Endothelial cell of hepatic sinusoid (primary cell): ENCODE measurements around the gene TWNK.

Experiments
- in situ Hi-C: cut with HindIII; loops from 2 replicates; pipeline ENCODE4 v1.10.0; 2017; ENCODE audit warnings: low sequenced_read_pairs

TWNK gene

GRCh38 chr10:100986952-100987684 lies at the start of gene TWNK, which contains the start of gene MRPL43:
Gene TWNK, plus strand, starts transcription at chr10:100987543. Its CDS starts 668 bp downstream, at chr10:100988211.
Gene MRPL43, minus strand, starts transcription at chr10:100987497. Its CDS starts 54 bp downstream, at chr10:100987443.
- in situ Hi-C loops = no loop called here

- in situ Hi-C loops = no loop called here
Measured at GRCh38 chr10:100939763-100940344, 47.5 kb upstream of the TWNK start.

- in situ Hi-C loops = no loop called here
Measured at GRCh38 chr10:100942229-100942628, 45.1 kb upstream of the TWNK start.

DNA sequence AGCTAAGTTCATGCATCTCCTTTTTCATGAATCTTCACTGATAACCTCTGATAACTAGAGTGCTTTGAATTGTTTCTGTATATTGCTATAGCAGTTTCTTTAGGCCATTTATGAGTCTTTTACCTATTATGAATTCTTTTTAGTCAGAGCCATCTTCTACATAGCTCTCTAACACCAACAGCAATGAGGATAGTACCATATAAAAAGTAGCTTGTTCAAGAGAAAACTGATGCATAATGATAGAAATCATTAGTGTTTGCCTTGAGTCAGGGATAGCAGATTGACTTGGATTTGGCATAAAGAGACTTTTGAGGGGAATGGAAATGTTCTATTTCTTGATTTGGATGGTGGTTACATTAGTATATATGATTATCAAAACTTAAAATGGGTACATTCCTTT lies 43.8 kb upstream of the TWNK start:
- in situ Hi-C loops = no loop called here

- in situ Hi-C loops = loop anchor here (5.0 kb wide), 1 partner anchor 33 kb away; the partner anchor contains the start of gene SLF2
Measured at GRCh38 chr10:100945754-100946153, 41.6 kb upstream of the TWNK start.

DNA sequence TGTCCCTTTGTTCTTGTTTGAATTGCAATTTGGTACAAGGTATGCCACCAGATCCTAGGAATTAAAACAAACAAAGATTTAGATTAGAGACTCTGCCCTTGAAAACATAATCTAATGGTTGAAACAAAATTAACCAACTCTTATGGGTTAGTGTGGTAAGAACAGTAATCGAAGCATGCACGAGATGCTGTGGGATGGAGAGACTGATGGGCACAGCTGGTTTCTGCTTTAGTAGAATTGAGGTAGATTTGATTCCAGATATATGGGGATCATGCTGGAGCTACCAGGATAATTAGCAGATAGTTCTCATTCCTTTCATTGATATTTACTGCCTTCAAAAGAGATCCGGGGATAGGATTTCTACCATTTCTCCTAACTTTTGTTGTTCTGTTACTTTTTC lies 38.4 kb upstream of the TWNK start:
- in situ Hi-C loops = loop anchor here (5.0 kb wide), 1 partner anchor 37 kb away; the partner anchor contains the start of gene SLF2

- in situ Hi-C loops = no loop called here
Measured at GRCh38 chr10:100960251-100960650, 27.1 kb upstream of the TWNK start.

GRCh38 chr10:100962351-100963080 lies 24.8 kb upstream of the TWNK start:
- in situ Hi-C loops = no loop called here

DNA sequence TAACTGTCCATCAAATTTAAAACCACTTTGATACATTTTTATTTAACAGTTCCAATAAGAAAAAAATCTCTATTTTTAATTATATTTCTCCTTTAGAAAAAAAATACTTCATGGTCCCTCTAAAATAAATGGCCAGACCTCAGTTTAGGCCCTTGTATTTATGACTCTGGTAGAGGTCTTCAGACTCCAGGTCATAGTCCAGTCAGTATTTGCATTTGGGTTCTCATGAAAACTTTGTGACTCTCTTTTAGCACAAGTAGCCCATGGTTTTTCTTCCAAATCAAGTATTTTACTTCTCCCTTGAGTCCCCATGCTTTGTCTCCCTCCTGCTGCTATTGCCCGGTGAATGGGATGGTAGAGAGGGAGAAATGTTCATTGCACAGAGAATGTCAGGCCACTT lies 23.5 kb upstream of the TWNK start:
- in situ Hi-C loops = no loop called here

DNA sequence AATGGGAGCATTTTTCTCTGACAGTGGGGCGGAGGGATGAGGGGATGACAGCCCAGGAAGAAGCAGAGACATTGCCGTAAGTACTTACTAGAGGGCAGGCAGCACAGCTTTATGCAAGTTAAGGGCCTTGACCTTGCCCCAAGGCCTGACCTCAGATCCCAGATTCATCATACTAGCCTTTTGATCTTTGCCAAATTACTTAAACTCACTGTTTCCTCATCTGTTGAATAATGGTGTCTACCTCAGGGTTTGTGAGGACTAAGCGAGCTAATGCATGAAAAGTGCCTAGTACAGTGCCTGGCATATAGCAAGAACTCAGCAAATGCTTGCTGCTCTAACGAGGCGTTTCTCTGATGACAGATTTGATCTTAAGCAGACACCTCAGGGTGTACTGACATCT lies 21.5 kb upstream of the TWNK start:
- in situ Hi-C loops = no loop called here

- in situ Hi-C loops = no loop called here
Measured at GRCh38 chr10:100966887-100967286, 20.5 kb upstream of the TWNK start.

- in situ Hi-C loops = no loop called here
Measured at GRCh38 chr10:100967332-100967731, 20.0 kb upstream of the TWNK start.

DNA sequence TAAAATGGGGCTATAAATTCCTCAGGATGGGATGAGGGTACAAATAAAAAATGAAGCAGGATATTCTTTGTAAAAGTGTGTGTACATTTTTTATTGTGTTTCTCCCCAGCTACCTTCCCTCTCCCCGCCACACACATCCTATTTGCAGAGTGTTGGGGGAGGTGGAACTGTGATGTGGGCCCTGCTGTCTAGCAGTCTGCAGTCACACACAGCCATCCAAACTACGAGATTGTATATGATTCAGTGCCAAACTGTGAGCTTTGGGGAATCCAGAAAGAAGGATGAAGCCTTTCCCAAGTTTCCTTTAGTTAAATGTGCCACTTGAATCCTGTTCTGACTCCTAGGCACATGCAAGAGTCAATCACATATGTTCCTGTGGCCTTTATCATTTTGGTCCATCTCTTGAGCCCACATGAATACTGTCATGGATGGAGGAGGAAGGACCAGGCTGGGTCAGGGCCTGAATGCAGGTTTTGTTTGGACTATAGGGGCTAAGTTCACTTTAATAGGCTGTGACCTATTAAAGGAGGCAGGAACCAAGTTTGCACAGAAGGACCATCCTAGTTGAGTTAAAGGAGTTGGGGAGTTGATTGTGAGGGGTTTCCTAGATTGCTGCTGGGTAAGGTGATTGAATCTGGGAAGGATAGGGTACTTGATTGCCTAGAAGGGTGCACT lies 19.1 kb upstream of the TWNK start:
- in situ Hi-C loops = no loop called here

- in situ Hi-C loops = no loop called here
Measured at GRCh38 chr10:100968863-100969186, 18.5 kb upstream of the TWNK start.

DNA sequence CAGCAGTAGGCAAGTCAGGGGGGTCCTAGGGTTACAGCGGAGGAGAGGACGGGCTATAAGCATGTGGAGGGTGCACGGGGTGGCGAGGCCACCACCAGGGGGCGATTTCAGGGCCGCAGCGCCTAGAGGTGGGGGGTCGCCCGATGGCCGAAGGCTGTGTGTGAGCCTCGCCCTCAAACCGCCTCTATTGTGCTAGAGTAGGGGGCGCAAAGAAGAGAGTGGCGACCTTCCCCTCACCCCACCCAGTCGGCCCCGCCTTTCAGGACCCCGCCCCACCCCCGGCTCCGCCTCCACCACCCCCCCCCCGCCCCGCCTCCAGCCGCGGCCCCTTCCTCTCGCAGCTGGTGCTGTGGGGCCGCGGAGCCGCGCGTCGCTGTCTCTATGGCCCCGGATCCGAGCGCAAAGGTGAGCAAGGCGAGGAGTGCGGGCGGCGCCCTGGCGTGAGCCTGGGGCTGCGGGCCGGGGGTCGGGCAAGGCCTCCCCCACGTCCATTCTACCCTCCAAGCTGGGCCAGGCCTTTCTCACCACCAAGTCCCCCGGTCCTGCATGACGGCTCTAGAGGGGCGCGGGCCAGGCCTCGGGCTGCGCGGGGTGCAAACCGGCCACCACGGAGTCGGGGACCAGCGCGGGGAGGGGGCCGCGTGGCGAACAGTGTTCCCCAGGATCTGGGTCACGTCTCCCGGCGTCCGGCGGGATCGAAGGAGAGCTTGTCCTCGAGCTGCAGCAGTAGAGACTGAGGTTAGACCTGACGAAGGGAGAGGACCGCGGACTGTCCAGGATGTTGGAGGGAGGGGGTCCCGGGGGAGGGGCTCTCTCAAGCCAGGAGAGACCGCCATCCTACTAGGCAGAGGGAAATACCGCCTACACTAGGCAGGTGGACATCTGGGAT lies 17.9 kb upstream of the TWNK start, which contains the start of gene SEMA4G:
SEMA4G (plus strand) TSS at position 318 of the 889 bp plus-strand sequence. CDS start 3,409 bp downstream, outside the sequence.
- in situ Hi-C loops = no loop called here

DNA sequence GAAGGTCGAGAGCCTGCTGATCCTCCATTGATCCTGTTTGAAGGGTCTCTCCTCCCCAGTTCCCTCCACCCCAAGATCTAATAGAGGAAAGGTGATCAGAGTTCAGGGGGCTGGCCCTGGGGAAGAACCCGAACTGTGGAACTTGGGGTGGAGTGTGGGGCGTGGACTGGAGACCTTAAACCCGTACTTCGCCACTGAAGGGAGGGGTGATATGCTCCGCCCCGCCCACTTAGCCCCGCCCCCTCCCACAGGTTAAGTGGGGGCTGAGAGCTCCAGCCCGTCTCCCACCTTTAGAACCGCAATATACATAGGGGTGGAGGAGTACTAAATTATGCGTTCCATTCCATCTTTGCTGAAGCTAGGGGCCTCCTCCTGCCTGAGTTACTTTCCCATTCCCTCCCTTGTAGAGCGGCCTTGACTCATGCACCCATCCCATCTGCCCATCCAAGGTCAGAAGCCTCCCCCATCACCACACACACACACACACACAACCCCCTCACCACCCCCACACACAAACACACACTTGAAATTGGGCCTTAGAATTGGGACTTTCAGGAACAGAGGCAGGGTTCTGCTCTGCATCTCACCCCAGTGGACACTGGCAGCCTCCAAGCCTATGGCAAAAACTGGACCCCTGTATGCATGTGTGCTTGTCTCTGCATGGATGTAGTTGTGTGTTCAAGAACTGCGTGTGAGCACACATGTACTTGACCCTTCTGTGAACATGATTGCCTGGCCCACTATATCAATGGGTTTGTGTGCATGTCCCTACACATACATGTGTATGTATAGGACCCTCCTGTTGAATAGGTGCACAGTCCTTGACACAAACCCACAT lies 17.0 kb upstream of the TWNK start:
- in situ Hi-C loops = no loop called here

- in situ Hi-C loops = no loop called here
Measured at GRCh38 chr10:100970914-100971811, 16.2 kb upstream of the TWNK start.
